HEK293 (cell line): ENCODE measurements around the gene MYO1D.

ENCODE experiments used
- CTCF ChIA-PET: fragments of 350-600 bp; formaldehyde crosslinking; extraction: SDS; loops from one replicate; lab custom pipeline; 2021; ENCODE audit warnings: antibody characterized with exemption; lab: Yijun Ruan, JAX
- POLR2A ChIA-PET: fragments of 300-600 bp; formaldehyde crosslinking; extraction: SDS; loops from one replicate; lab custom pipeline; 2020; ENCODE audit warnings: antibody characterized with exemption, inconsistent platforms; lab: Yijun Ruan, JAX
- H3K27ac ChIP-seq: fragments of 200-500 bp; sonication (Bioruptor generic); 2 replicates; pipeline ENCODE4 v1.5.1; 2014; ENCODE audit warnings: low read depth, low read length, control low read depth, inconsistent platforms; ENCODE audit errors: extremely low read depth
- H3K36me3 ChIP-seq, 2 experiments: fragments of 200-500 bp in 1 of 2; sonication (Bioruptor generic) in 1 of 2; 1 replicate in 1 of 2; 2 replicates in 1 of 2; pipeline ENCODE4 v1.5.1; 2014 to 2017; ENCODE audit warnings: inconsistent platforms in 2 of 2, low read length in 2 of 2; ENCODE audit not compliant: control insufficient read depth in 2 of 2, insufficient read depth in 1 of 2
- H3K4me1 ChIP-seq: fragments of 200-500 bp; sonication (Bioruptor generic); 2 replicates; pipeline ENCODE4 v1.5.1; 2014; ENCODE audit warnings: mild to moderate bottlenecking, low read length, inconsistent platforms; ENCODE audit not compliant: control insufficient read depth, insufficient read depth
- H3K4me3 ChIP-seq: 2 replicates; pipeline ENCODE4 v1.5.1; 2011; ENCODE audit warnings: low read depth, mild to moderate bottlenecking, control low read depth, low read length, moderate library complexity
- H3K9me3 ChIP-seq: fragments of 200-500 bp; sonication (Bioruptor generic); 2 replicates; pipeline ENCODE4 v1.5.1; 2014; ENCODE audit warnings: low read depth, low read length, inconsistent platforms; ENCODE audit not compliant: control insufficient read depth, insufficient read depth
- BCL11A ChIP-seq: fragments of 450-650 bp; formaldehyde crosslinking; IDR thresholded peaks from 2 replicates; pipeline ENCODE4 v1.5.1; 2016; ENCODE audit warnings: low read depth, missing biosample characterization, missing genetic modification characterization
- GFI1B ChIP-seq: fragments of 450-650 bp; formaldehyde crosslinking; IDR thresholded peaks from 2 replicates; pipeline ENCODE4 v1.5.1; 2016; ENCODE audit warnings: missing biosample characterization, missing genetic modification characterization
- SCRT1 ChIP-seq: fragments of 450-650 bp; formaldehyde crosslinking; IDR thresholded peaks from 2 replicates; pipeline ENCODE4 v1.5.1; 2016; ENCODE audit warnings: missing biosample characterization, missing genetic modification characterization, borderline replicate concordance
- ZBTB11 ChIP-seq: fragments of 450-650 bp; formaldehyde crosslinking; conservative IDR thresholded peaks from 2 replicates; pipeline ENCODE4 v1.5.1; 2016; ENCODE audit warnings: low read depth, missing biosample characterization, missing genetic modification characterization
- ZFP37 ChIP-seq: fragments of 450-650 bp; formaldehyde crosslinking; IDR thresholded peaks from 2 replicates; pipeline ENCODE4 v1.5.1; 2016; ENCODE audit warnings: missing biosample characterization, missing genetic modification characterization
- ZNF112 ChIP-seq: fragments of 450-650 bp; formaldehyde crosslinking; IDR thresholded peaks from 2 replicates; pipeline ENCODE4 v1.5.0; 2017; ENCODE audit warnings: missing biosample characterization, missing genetic modification characterization
- ZNF138 ChIP-seq: fragments of 450-650 bp; formaldehyde crosslinking; IDR thresholded peaks from 2 replicates; pipeline ENCODE4 v1.5.1; 2016; ENCODE audit warnings: missing biosample characterization, missing genetic modification characterization, borderline replicate concordance
- ZNF211 ChIP-seq: fragments of 450-650 bp; formaldehyde crosslinking; IDR thresholded peaks from 2 replicates; pipeline ENCODE4 v1.5.1; 2016; ENCODE audit warnings: low read depth, missing biosample characterization, missing genetic modification characterization
- ZNF391 ChIP-seq: fragments of 450-650 bp; formaldehyde crosslinking; IDR thresholded peaks from 2 replicates; pipeline ENCODE4 v1.5.1; 2016; ENCODE audit warnings: low read depth, missing biosample characterization, missing genetic modification characterization, borderline replicate concordance
- ZNF398 ChIP-seq: fragments of 450-650 bp; formaldehyde crosslinking; IDR thresholded peaks from 2 replicates; pipeline ENCODE4 v1.5.1; 2017; ENCODE audit warnings: missing biosample characterization, missing genetic modification characterization
- ZNF449 ChIP-seq: fragments of 450-650 bp; formaldehyde crosslinking; IDR thresholded peaks from 2 replicates; pipeline ENCODE4 v1.5.1; 2017; ENCODE audit warnings: missing biosample characterization, mild to moderate bottlenecking, missing genetic modification characterization, moderate library complexity
- ZNF48 ChIP-seq: fragments of 450-650 bp; formaldehyde crosslinking; IDR thresholded peaks from 2 replicates; pipeline ENCODE4 v1.5.1; 2016; ENCODE audit warnings: missing biosample characterization, missing genetic modification characterization
- ZNF549 ChIP-seq: fragments of 450-650 bp; IDR thresholded peaks from 2 replicates; pipeline ENCODE4 v1.5.1; 2018; ENCODE audit warnings: missing biosample characterization, missing genetic modification characterization, mild to moderate bottlenecking, inconsistent platforms, moderate library complexity
- ZNF654 ChIP-seq: fragments of 450-650 bp; formaldehyde crosslinking; IDR thresholded peaks from 2 replicates; pipeline ENCODE4 v1.5.1; 2016; ENCODE audit warnings: low read depth, missing biosample characterization, missing genetic modification characterization
- ZNF747 ChIP-seq: fragments of 450-650 bp; formaldehyde crosslinking; IDR thresholded peaks from 2 replicates; pipeline ENCODE4 v1.5.1; 2016; ENCODE audit warnings: missing biosample characterization, missing genetic modification characterization
- ZSCAN5A ChIP-seq: fragments of 450-650 bp; formaldehyde crosslinking; IDR thresholded peaks from 2 replicates; pipeline ENCODE4 v1.5.1; 2016; ENCODE audit warnings: missing biosample characterization, missing genetic modification characterization

The MYO1D gene

GRCh38 chr17:32583053-32583452 is 293.9 kb downstream of the MYO1D start (continued):
- no peak for TF ChIP-seq ZBTB11 (tag by site-specific recombination)
- no peak for TF ChIP-seq ZNF112 (tag by site-specific recombination)

- no peaks in the 10 kb centered on the region; a peak in 1 of 3 replicates for H3K36me3 ChIP-seq
- CTCF ChIA-PET = interaction anchor here (0.7 kb wide), 1 partner anchor 72 kb away, joined by 3 read pairs; no protein-coding TSS in a partner anchor
- no peaks in the 10 kb centered on the region for H3K4me1 ChIP-seq
- no peak overlapping the region for H3K27ac ChIP-seq
- no peak overlapping the region for H3K4me3 ChIP-seq
- no peaks in the 10 kb centered on the region for H3K9me3 ChIP-seq
- TF ChIP-seq BCL11A (tag by site-specific recombination) (no peak), ZFP37 (tag by site-specific recombination) (no peak), ZNF549 (tag by site-specific recombination) (no peak), SCRT1 (no peak), ZNF747 (tag by site-specific recombination) (no peak), ZNF391 (tag by site-specific recombination) (no peak), ZNF138 (tag by site-specific recombination) (no peak), ZNF211 (tag by site-specific recombination) (no peak), ZNF48 (tag by site-specific recombination) (no peak), ZSCAN5A (tag by site-specific recombination) (no peak)
- TF ChIP-seq, all 188 proteins: peak for 0
- POLR2A ChIA-PET = no interaction called here
Measured at GRCh38 chr17:32575852-32576251, 301.1 kb downstream of the MYO1D start.

- CTCF ChIA-PET = no interaction called here
- Histone ChIP-seq H3K36me3 (0 out of 3 replicates have a peak, but pooled peaks cover 0 to under 1% of the 10 kb centered on the region in 2 experiments), H3K4me1 (no peaks in the 10 kb centered on the region)
- POLR2A ChIA-PET = no interaction called here
- TF ChIP-seq ZNF398 (tag by site-specific recombination) (no peak), ZNF449 (tag by site-specific recombination) (no peak), GFI1B (tag by site-specific recombination) (no peak), ZNF654 (tag by site-specific recombination) (no peak)
- TF ChIP-seq, all 188 proteins: peak for 0
- no peak overlapping the region for H3K4me3 ChIP-seq
- H3K27ac ChIP-seq = no peak overlapping the region
- no peaks in the 10 kb centered on the region for H3K9me3 ChIP-seq
Measured at GRCh38 chr17:32570081-32570396, 306.9 kb downstream of the MYO1D start.
